ENCODE measurements around the gene IKZF3.
"Not testable (repeated sequence)": the region's sequence is repeated elsewhere in the genome, so short reads cannot be mapped to it uniquely, and the experiment has no call there.

The IKZF3 gene

GRCh38 chr17:39855911-39856649, 8.0 kb downstream of the IKZF3 start:
- not testable (repeated sequence) for DNase-seq

GRCh38 chr17:39854909-39855308, 9.2 kb downstream of the IKZF3 start:
- no peak for DNase-seq

GRCh38 chr17:39852239-39852638, 11.9 kb downstream of the IKZF3 start:
- no peak for DNase-seq

GRCh38 chr17:39850186-39850585, 13.9 kb downstream of the IKZF3 start:
- not testable (repeated sequence) for DNase-seq

- no peak for DNase-seq
Measured at GRCh38 chr17:39848600-39848999, 15.5 kb downstream of the IKZF3 start.

GRCh38 chr17:39846205-39846604, 17.9 kb downstream of the IKZF3 start:
- no peak for DNase-seq

GRCh38 chr17:39845052-39845846, 18.9 kb downstream of the IKZF3 start:
- no peak for DNase-seq

- no peak for DNase-seq
Measured at GRCh38 chr17:39841134-39841683, 22.9 kb downstream of the IKZF3 start.

- DNase-seq, result no peak
Measured at GRCh38 chr17:39838784-39839183, 25.3 kb downstream of the IKZF3 start.

GRCh38 chr17:39838057-39838456, 26.1 kb downstream of the IKZF3 start:
- no peak for DNase-seq

GRCh38 chr17:39836117-39836516, 28.0 kb downstream of the IKZF3 start:
- DNase-seq, result no peak

GRCh38 chr17:39835038-39835786, 28.9 kb downstream of the IKZF3 start:
- no peak for DNase-seq

GRCh38 chr17:39834017-39834416, 30.1 kb downstream of the IKZF3 start:
- DNase-seq, result no peak

- no peak for DNase-seq
Measured at GRCh38 chr17:39831588-39831987, 32.5 kb downstream of the IKZF3 start.

- no peak for DNase-seq
Measured at GRCh38 chr17:39828443-39828842, 35.7 kb downstream of the IKZF3 start.

- no peak for DNase-seq
Measured at GRCh38 chr17:39826334-39826733, 37.8 kb downstream of the IKZF3 start.

- DNase-seq, result no peak
Measured at GRCh38 chr17:39823407-39824054, 40.6 kb downstream of the IKZF3 start.

- no peak for DNase-seq
Measured at GRCh38 chr17:39822051-39822451, 42.1 kb downstream of the IKZF3 start.

GRCh38 chr17:39820987-39821386, 43.1 kb downstream of the IKZF3 start:
- no peak for DNase-seq

GRCh38 chr17:39820541-39820940, 43.6 kb downstream of the IKZF3 start:
- no peak for DNase-seq

GRCh38 chr17:39818358-39819000, 45.6 kb downstream of the IKZF3 start:
- DNase-seq, result no peak

- DNase-seq, result no peak
Measured at GRCh38 chr17:39816272-39816671, 47.8 kb downstream of the IKZF3 start.

All from NCI-H1417 treated with DMSO at 0.1 percent for 48 hours (cell line).